Measurements from ENCODE around the gene RAP1GAP. TPM values are rescaled to one million over a fixed set of nuclear protein-coding genes. Genes with fewer than 3 reads are reported as not detected.

RAP1GAP gene
- total and polyA plus RNA-seq, 9 of the 15 experiments (the other 6 are each of a cell fraction or from before 2014, with no cell fraction given): 0.29 to 30.2 (median 19.2) TPM

- TF ChIP-seq, protein P1, sequence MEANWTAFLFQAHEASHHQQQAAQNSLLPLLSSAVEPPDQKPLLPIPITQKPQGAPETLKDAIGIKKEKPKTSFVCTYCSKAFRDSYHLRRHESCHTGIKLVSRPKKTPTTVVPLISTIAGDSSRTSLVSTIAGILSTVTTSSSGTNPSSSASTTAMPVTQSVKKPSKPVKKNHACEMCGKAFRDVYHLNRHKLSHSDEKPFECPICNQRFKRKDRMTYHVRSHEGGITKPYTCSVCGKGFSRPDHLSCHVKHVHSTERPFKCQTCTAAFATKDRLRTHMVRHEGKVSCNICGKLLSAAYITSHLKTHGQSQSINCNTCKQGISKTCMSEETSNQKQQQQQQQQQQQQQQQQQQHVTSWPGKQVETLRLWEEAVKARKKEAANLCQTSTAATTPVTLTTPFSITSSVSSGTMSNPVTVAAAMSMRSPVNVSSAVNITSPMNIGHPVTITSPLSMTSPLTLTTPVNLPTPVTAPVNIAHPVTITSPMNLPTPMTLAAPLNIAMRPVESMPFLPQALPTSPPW (CRISPR knock-in tag; IDR thresholded peaks at IDR 0.05): peak; percentile 97
- TF ChIP-seq, protein P2, sequence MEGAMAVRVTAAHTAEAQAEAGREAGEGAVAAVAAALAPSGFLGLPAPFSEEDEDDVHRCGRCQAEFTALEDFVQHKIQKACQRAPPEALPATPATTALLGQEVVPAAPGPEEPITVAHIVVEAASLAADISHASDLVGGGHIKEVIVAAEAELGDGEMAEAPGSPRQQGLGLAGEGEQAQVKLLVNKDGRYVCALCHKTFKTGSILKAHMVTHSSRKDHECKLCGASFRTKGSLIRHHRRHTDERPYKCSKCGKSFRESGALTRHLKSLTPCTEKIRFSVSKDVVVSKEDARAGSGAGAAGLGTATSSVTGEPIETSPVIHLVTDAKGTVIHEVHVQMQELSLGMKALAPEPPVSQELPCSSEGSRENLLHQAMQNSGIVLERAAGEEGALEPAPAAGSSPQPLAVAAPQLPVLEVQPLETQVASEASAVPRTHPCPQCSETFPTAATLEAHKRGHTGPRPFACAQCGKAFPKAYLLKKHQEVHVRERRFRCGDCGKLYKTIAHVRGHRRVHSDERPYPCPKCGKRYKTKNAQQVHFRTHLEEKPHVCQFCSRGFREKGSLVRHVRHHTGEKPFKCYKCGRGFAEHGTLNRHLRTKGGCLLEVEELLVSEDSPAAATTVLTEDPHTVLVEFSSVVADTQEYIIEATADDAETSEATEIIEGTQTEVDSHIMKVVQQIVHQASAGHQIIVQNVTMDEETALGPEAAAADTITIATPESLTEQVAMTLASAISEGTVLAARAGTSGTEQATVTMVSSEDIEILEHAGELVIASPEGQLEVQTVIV (CRISPR knock-in tag; IDR thresholded peaks at IDR 0.05; ENCODE audit: borderline replicate concordance): no peak
- no peak for TF ChIP-seq ZNF444 (CRISPR knock-in tag; IDR thresholded peaks at IDR 0.05)
- TF ChIP-seq, protein P3, sequence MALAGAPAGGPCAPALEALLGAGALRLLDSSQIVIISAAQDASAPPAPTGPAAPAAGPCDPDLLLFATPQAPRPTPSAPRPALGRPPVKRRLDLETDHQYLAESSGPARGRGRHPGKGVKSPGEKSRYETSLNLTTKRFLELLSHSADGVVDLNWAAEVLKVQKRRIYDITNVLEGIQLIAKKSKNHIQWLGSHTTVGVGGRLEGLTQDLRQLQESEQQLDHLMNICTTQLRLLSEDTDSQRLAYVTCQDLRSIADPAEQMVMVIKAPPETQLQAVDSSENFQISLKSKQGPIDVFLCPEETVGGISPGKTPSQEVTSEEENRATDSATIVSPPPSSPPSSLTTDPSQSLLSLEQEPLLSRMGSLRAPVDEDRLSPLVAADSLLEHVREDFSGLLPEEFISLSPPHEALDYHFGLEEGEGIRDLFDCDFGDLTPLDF (CRISPR knock-in tag; IDR thresholded peaks at IDR 0.05): no peak; the same call in 1 of the 2 replicates
- TF ChIP-seq TRIM28 (IDR thresholded peaks at IDR 0.05): no peak
- TF ChIP-seq ZNF644 (tag; IDR thresholded peaks at IDR 0.05; ENCODE audit: low read depth): 0 out of 2 replicates have a peak, but pooled peaks have one; percentile 39
- peak; percentile 78 for TF ChIP-seq MYNN (IDR thresholded peaks at IDR 0.05)
- TF ChIP-seq MYNN (CRISPR knock-in tag; IDR thresholded peaks at IDR 0.05): no peak
- TF ChIP-seq HOXB6 (CRISPR knock-in tag; IDR thresholded peaks at IDR 0.05; ENCODE audit: borderline replicate concordance): no peak
- TF ChIP-seq TOE1 (IDR thresholded peaks at IDR 0.05; ENCODE audit: borderline replicate concordance): peak; percentile 60; the same call in 1 of the 2 replicates
- TF ChIP-seq TOE1 (CRISPR knock-in tag; IDR thresholded peaks at IDR 0.05; ENCODE audit: borderline replicate concordance, low read depth): 0 out of 2 replicates have a peak, but pooled peaks have one; percentile 33
- TF ChIP-seq ZNF3 (CRISPR knock-in tag; IDR thresholded peaks at IDR 0.05): no peak
- TF ChIP-seq, protein P4, sequence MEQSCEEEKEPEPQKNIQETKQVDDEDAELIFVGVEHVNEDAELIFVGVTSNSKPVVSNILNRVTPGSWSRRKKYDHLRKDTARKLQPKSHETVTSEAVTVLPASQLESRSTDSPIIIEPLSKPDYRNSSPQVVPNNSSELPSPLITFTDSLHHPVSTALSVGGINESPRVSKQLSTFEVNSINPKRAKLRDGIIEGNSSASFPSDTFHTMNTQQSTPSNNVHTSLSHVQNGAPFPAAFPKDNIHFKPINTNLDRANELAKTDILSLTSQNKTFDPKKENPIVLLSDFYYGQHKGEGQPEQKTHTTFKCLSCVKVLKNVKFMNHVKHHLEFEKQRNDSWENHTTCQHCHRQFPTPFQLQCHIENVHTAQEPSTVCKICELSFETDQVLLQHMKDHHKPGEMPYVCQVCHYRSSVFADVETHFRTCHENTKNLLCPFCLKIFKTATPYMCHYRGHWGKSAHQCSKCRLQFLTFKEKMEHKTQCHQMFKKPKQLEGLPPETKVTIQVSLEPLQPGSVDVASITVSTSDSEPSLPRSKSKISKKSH (CRISPR knock-in tag; IDR thresholded peaks at IDR 0.05): no peak
- TF ChIP-seq, protein P5, sequence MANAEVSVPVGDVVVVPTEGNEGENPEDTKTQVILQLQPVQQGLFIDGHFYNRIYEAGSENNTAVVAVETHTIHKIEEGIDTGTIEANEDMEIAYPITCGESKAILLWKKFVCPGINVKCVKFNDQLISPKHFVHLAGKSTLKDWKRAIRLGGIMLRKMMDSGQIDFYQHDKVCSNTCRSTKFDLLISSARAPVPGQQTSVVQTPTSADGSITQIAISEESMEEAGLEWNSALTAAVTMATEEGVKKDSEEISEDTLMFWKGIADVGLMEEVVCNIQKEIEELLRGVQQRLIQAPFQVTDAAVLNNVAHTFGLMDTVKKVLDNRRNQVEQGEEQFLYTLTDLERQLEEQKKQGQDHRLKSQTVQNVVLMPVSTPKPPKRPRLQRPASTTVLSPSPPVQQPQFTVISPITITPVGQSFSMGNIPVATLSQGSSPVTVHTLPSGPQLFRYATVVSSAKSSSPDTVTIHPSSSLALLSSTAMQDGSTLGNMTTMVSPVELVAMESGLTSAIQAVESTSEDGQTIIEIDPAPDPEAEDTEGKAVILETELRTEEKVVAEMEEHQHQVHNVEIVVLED (CRISPR knock-in tag; IDR thresholded peaks at IDR 0.05): peak; percentile 38; the same call in 1 of the 2 replicates
- no peak for TF ChIP-seq PRPF4 (IDR thresholded peaks at IDR 0.05; ENCODE audit: insufficient read depth, low read depth, low read length, poor library complexity, severe bottlenecking)
- peak; percentile 90 for TF ChIP-seq FOXM1 (IDR thresholded peaks at IDR 0.05; ENCODE audit: low read depth)
- TF ChIP-seq FOXM1 (CRISPR knock-in tag; IDR thresholded peaks at IDR 0.05; ENCODE audit: low read depth): no peak
- TF ChIP-seq ZNF780A (CRISPR knock-in tag; IDR thresholded peaks at IDR 0.05): no peak
- no peak for TF ChIP-seq ZNF445 (CRISPR knock-in tag; IDR thresholded peaks at IDR 0.05; ENCODE audit: low read depth)
Observed at GRCh38 chr1:21631944-21632887, 36.9 kb downstream of the RAP1GAP start (continued).

Data from K562 (cell line).